Activated CD4-positive, alpha-beta T cell treated with anti-CD3 and anti-CD28 coated beads, Interleukin-2, amount 50 U/mL, for 1 hour (primary cell): ENCODE results near the gene FAM13C.
"Not testable (repeated sequence)": the region's sequence is repeated elsewhere in the genome, so short reads cannot be mapped to it uniquely, and the experiment has no call there.

Source experiments
- DNase-seq: peaks from one replicate; pipeline ENCODE4 v3.0.0-alpha.2; 2020

Gene FAM13C

GRCh38 chr10:59225211-59225610 lies 137.1 kb downstream of the FAM13C start:
- DNase-seq, result no peak

- not testable (repeated sequence) for DNase-seq
Observed at GRCh38 chr10:59223597-59223996, 138.8 kb downstream of the FAM13C start.

GRCh38 chr10:59222788-59223187 lies 139.6 kb downstream of the FAM13C start:
- no peak for DNase-seq

DNA sequence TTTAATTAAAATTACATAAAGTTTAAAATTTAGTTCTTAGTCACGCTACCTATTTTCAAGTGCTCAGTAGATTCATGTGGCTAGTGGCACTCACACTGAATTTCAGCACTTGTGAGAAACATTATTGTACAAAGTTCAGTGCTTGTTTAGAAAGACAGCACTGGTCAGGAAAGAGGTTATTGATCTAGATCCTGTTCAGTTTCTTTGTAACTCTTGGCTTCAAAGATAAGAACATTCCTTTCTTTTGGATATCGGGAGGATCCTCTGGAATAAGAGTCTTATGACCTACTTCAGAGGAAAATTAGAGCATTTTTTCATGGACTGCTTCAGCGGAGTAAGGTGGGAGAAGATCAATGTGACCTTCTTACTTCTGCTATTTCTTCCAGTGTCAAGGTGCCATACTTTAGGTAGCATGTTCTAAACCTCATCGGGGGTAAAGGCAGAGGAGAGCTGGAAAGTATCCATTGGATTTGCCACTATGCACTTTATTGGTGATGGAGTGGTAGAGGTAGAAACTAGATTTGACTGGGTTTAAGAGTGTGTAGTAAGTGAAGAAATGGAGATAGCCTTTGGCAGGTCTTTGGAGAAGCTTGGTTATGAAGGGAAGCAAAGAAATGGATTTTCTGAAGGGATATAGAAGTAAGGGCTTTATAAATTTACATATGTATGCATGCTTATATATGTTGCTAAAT lies 146.0 kb downstream of the FAM13C start:
- no peak for DNase-seq

DNA sequence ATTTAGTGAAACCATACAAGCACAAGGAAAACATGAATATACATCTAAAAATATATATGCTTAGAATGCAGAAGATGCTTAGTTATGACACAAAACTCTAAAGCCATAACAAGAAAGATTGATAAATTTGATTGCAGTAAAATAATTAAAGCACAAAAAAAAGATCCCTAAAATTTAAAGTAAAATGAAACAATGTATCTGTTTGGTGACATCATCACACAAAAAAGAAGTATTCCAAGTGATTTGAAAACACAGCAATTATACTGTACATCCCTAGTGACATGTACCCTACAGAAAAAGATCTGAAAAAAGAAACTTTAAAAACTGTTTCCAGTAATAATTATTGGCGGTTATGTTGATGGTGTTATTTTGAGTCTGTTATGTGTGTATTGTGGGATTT lies 148.2 kb downstream of the FAM13C start:
- no peak for DNase-seq

DNA sequence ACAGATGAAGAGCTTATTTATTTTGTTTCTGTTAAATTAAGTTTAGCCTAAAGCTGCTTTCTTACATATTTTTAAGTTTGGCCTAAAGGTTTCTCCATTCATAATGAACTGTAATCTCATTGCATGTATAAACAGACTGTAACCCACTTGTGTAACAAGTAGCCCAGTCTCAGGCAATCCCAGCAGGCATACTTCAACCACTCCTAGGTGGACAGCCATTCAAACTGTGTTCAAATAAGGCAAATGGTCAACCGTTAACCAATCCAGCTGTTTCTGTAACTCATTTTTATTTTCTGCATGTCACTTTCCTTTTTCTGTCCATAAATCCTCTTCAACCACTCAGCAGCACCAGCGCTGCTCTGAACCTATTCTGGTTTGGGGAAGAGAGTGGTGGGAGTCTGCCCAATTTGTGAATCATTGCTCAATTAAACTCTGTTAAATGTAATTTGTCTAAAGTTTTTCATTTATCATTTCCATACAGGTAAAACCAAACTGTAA lies 150.0 kb downstream of the FAM13C start:
- no peak for DNase-seq

DNA sequence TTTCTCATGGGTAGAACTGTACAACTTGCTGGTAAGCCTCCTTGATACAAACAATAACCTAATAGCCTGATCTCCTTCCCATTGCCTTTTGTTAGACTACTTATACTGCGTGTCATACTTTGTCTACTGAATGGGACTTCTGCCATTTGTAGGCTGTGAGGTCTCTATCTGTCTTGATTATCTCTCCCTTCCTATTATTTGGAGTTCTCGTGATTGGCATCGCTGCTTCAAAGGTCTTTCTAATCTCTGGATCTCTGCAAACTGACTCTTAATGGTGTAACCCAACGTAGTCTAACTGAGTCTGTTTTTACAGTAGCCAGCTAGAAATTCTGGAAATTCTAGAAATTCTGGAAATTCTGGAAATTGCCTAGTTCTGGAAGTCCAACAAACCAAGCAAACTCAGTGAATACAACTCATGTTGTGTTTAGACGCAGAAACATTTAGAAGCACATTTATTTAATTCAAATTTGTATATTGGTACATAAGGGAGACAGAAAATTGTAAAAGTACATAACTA lies 156.1 kb downstream of the FAM13C start:
- no peak for DNase-seq
